Esophagus squamous epithelium (tissue), 5 donors: ENCODE data around the gene NCAM1. TPM values are rescaled to one million over a fixed set of nuclear protein-coding genes. Genes with fewer than 3 reads are reported as not detected.

Experiments used
- DNase-seq: peaks from one replicate; lab custom pipeline; 2025; lab: John Stamatoyannopoulos, UW
- H3K27ac ChIP-seq, 4 donors: fragments of 200-600 bp; sonication (generic); one replicate each; pipeline ENCODE4 v1.5.1; 2016 to 2019; ENCODE audit warnings: mild to moderate bottlenecking in 1 of 4
- H3K27me3 ChIP-seq, 4 donors: fragments of 200-600 bp; sonication (generic); 1 replicate in 3 of 4; 2 replicates in 1 of 4; pipeline versions ENCODE4 v1.5.1 to v1.6.0; 2017 to 2021; ENCODE audit warnings: antibody characterized with exemption in 1 of 4
- H3K36me3 ChIP-seq, 3 donors: fragments of 200-600 bp; sonication (generic); one replicate each; pipeline ENCODE4 v1.5.1; 2016 to 2019
- H3K4me1 ChIP-seq, 3 donors: fragments of 200-600 bp; sonication (generic); one replicate each; pipeline ENCODE4 v1.5.1; 2017 to 2019
- H3K4me3 ChIP-seq, 4 donors: fragments of 200-600 bp; sonication (generic); 1 replicate in 3 of 4; 2 replicates in 1 of 4; pipeline ENCODE4 v1.5.1; 2016 to 2019; ENCODE audit warnings: mild to moderate bottlenecking in 2 of 4, moderate library complexity in 1 of 4
- H3K9me3 ChIP-seq, 3 donors: fragments of 200-600 bp; sonication (generic); one replicate each; pipeline ENCODE4 v1.5.1; 2016 to 2019
- POLR2A ChIP-seq, 4 donors: fragments of 450-650 bp; IDR thresholded peaks; one replicate each; pipeline ENCODE4 v1.6.1; 2017; ENCODE audit warnings: antibody characterized with exemption in 4 of 4, mild to moderate bottlenecking in 4 of 4, moderate library complexity in 3 of 4
- WGBS, 2 donors: methylation state at CpG; one replicate each; pipeline ENCODE4 v1.1.5; 2018; 5-methylcytosine and 5-hydroxymethylcytosine counted together
- intact Hi-C: fragments of 100-400 bp; cut with DNase I; formaldehyde crosslinking; loops from one replicate; pipeline ENCODE4 v1.15.0; 2022
- total RNA-seq, 4 donors: library from RNA; depleted of rRNA; stranded (reverse); fragments of >200 nt; gene quantifications; one replicate each; pipeline ENCODE4 v1.1.0, GENCODE V29; 2016
- TF ChIP-seq, protein P1 (sequence below), 6 experiments: fragments of 450-650 bp in 4 of 6; fragments of 200-600 bp in 2 of 6; sonication (generic) in 2 of 6; IDR thresholded peaks; one replicate each; pipeline ENCODE4 v1.5.1; 2016 to 2019; ENCODE audit warnings: antibody characterized with exemption in 6 of 6, mild to moderate bottlenecking in 4 of 6, moderate library complexity in 4 of 6
- donor health status: DM: yes; HTN: yes; CAD: no.

The NCAM1 gene
- total RNA-seq, 4 donors from 2014 or later, result 1.6 to 16.4 (median 2.6) TPM

DNA sequence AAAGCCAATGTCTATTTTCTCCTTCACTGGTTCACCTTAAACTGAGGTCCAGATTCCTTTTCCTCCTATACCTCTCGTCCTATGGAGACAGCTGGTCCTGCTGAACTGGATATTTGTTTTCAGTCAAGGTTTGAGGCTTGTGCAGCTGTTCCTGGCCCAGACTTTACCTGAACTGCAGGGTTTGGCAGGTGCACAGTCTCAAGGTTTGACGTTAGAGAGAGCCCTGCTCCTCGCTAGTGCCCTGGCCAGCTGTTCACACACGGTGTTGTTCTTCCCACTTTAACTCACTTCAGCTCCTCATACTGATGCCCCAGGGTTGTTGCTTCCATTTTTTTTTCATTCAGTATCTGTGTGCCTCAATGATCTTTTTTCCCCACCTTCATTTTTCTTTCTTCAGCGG lies 279.2 kb downstream of the NCAM1 start:
- DNase-seq, result no peak
- Histone ChIP-seq H3K4me1 (peaks cover 0 to 29% (median 0%) of the 10 kb centered on the region in 3 donors), H3K36me3 (no peaks in the 10 kb centered on the region), H3K9me3 (no peaks in the 10 kb centered on the region), H3K27ac (no peak overlapping the region), H3K27me3 (peaks cover 0 to 10% (median 0%) of the 10 kb centered on the region in 4 donors), H3K4me3 (no peak overlapping the region)
- intact Hi-C loops, result no loop called here
- no peak for TF ChIP-seq POLR2A (IDR thresholded peaks at IDR 0.05)
- TF ChIP-seq, protein P1, sequence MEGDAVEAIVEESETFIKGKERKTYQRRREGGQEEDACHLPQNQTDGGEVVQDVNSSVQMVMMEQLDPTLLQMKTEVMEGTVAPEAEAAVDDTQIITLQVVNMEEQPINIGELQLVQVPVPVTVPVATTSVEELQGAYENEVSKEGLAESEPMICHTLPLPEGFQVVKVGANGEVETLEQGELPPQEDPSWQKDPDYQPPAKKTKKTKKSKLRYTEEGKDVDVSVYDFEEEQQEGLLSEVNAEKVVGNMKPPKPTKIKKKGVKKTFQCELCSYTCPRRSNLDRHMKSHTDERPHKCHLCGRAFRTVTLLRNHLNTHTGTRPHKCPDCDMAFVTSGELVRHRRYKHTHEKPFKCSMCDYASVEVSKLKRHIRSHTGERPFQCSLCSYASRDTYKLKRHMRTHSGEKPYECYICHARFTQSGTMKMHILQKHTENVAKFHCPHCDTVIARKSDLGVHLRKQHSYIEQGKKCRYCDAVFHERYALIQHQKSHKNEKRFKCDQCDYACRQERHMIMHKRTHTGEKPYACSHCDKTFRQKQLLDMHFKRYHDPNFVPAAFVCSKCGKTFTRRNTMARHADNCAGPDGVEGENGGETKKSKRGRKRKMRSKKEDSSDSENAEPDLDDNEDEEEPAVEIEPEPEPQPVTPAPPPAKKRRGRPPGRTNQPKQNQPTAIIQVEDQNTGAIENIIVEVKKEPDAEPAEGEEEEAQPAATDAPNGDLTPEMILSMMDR (IDR thresholded peaks at IDR 0.05), result no peak
- 72 to 74% methylated on average over 5 of the region's 5 CpGs for whole genome bisulfite sequencing, 2 donors

DNA sequence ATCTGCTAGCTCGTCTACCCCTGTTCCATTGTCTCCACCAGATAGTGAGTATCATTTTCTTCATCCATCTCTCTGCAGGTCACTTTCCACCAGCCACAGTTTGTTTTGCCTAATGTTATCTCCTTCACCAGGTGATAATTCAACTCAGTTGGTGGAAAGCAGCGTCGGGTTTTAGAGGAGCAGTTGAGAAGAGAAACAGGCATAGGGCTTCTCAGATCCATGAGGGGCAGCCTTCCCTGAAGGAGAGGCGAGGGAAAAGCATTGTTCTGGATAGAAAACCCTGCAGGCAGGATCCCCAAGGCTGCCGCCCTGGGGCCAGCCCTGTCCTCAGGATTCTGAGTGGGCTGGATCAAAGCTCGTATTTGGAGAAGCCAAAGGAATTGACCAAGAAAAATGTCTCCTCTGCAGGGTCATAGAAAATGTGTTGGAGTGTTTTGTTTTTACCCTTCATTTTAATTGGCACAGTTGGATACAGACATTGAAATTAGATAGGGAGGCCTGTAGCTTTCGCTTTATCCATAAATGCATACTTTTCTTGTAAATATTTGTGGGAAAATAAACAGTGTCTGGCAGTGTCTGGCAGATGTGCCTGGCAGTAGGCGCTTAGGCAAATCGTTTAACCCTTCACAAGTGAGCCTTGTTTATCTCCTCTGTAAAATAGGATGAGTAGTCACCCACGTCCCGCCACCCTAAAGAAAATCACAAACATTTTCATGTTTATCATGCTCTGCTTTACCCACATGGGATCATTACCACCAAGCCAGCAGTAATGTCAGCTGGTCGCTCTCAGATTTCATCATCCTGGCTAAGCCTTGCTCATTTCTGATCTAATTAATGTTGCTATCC lies 279.8 kb downstream of the NCAM1 start:
- no peaks in the 10 kb centered on the region for H3K36me3 ChIP-seq
- peaks cover 0 to 29% (median 0%) of the 10 kb centered on the region in 3 donors for H3K4me1 ChIP-seq
- H3K9me3 ChIP-seq, result no peaks in the 10 kb centered on the region
- DNase-seq, result no peak
- H3K27me3 ChIP-seq, result peaks cover 0 to 10% (median 0%) of the 10 kb centered on the region in 4 donors
- WGBS, 2 donors, result 59 to 65% methylated on average over 9 to 12 of the region's 12 CpGs
- H3K4me3 ChIP-seq, result no peak overlapping the region
- intact Hi-C loops, result no loop called here
- H3K27ac ChIP-seq, result peak overlapping the region in 3 of 4 donors; percentile 12 to 46 (median 37)
- TF ChIP-seq POLR2A (IDR thresholded peaks at IDR 0.05), result no peak

DNA sequence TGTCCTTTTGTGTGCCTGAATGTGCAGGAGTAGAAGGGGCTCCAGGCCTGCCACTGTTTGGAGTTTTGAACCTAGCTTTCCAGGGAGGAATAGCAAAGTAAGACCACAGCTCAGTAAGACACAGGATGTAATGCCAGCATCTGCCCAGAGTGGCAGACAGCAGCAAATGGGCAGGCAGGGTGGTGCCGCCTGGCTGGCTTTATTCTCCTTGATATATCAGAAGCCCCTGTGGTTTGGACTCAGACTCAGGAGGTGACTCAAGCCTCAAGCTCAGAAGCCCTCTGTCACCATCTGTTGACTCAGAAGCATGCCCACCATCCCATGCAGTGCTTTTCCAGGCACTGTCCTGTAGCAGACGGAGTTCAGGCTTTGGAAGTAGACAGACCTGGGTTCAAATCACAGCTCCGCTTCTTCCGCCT lies 280.4 kb downstream of the NCAM1 start:
- Histone ChIP-seq H3K4me1 (peaks cover 0 to 29% (median 0%) of the 10 kb centered on the region in 3 donors), H3K9me3 (no peaks in the 10 kb centered on the region), H3K36me3 (no peaks in the 10 kb centered on the region), H3K27me3 (peaks cover 0 to 10% (median 0%) of the 10 kb centered on the region in 4 donors), H3K27ac (peak overlapping the region in 3 of 4 donors; percentile 11 to 46 (median 37)), H3K4me3 (no peak overlapping the region)
- intact Hi-C loops, result no loop called here
- WGBS, 2 donors, result 92 to 97% methylated on average over 2 to 4 of the region's 4 CpGs
- TF ChIP-seq POLR2A (IDR thresholded peaks at IDR 0.05), result no peak
- TF ChIP-seq, protein P1 (IDR thresholded peaks at IDR 0.05), result no peak
- no peak for DNase-seq

DNA sequence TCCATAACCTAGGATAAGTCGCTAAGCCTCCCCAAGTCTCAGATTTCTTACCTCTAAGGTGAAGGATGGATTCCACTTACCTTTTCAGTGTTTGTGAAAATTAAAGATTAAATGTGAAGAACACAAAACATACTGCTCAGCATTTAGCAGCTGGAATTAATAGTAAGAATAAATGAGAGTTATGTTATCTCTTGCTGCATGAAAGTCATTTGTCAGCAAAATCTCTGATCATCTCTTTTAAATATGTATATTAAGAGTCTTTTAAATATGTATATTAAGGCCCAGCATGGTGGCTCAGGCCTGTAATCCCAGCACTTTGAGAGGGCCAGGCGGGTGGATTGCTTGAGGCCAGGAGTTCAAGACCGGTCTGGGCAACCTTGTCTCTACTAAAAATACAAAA lies 280.8 kb downstream of the NCAM1 start:
- WGBS, 2 donors, result 91 to 100% methylated on average over 3 of the region's 3 CpGs

DNA sequence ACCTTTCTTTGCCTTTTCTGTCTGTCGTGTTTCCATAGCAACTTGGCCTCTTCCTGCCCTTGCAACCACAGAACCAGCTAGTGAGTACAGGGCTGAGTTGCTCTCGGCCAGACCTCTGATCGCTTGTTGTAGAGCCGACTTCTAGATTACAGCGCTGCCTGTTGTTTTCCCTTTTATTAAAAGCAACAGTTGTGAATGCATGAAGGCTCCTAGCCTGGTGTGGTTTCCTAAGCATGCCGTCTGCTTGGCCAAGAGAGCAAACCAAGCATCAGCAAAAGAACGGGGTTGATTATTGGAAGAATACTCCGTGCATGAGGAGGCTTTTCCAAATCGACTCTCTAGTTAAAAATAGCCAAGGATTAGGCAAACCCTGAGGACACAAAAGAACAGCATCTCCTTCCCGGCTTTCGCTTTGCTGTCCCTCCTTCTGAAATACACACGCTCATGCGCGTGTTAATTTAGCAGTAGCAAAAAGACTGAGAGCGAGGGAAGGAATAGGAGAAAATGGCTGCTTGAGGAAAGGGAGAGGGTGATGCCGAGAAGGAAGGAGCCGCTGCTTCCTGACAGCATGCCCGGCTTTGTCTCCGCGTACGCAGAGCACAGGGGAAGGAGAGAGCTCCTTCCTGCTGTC lies 281.7 kb downstream of the NCAM1 start:
- 20 to 37% methylated on average over 15 to 21 of the region's 21 CpGs for WGBS, 2 donors
- Histone ChIP-seq H3K27me3 (peaks cover 0 to 10% (median 0%) of the 10 kb centered on the region in 4 donors), H3K27ac (peak overlapping the region in 3 of 4 donors; percentile 72 to 80 (median 75)), H3K4me1 (peaks cover 0 to 29% (median 0%) of the 10 kb centered on the region in 3 donors), H3K9me3 (no peaks in the 10 kb centered on the region), H3K4me3 (peak overlapping the region; percentile 6 to 59 (median 36)), H3K36me3 (no peaks in the 10 kb centered on the region)
- DNase-seq, result no peak
- TF ChIP-seq POLR2A (IDR thresholded peaks at IDR 0.05), result no peak
- TF ChIP-seq, protein P1 (IDR thresholded peaks at IDR 0.05), result no peak
- intact Hi-C loops, result no loop called here

More for the DNA sequence above, 280.8 kb downstream of the NCAM1 start:
- intact Hi-C loops, result no loop called here
- TF ChIP-seq POLR2A (IDR thresholded peaks at IDR 0.05), result no peak
- TF ChIP-seq, protein P1 (IDR thresholded peaks at IDR 0.05), result no peak
- DNase-seq, result no peak
- no peaks in the 10 kb centered on the region for H3K9me3 ChIP-seq
- peaks cover 0 to 29% (median 0%) of the 10 kb centered on the region in 3 donors for H3K4me1 ChIP-seq
- H3K27ac ChIP-seq, result peak overlapping the region in 3 of 4 donors; percentile 46 to 80 (median 72)
- H3K4me3 ChIP-seq, result no peak overlapping the region
- H3K36me3 ChIP-seq, result no peaks in the 10 kb centered on the region
- H3K27me3 ChIP-seq, result peaks cover 0 to 10% (median 0%) of the 10 kb centered on the region in 4 donors
